NCI-H1105 treated with DMSO at 0.1 percent for 48 hours (cell line): ENCODE results near the gene LMO1.

Experiments used
- DNase-seq: peaks from one replicate; lab custom pipeline; 2025; lab: John Stamatoyannopoulos, UW

The LMO1 gene

DNA sequence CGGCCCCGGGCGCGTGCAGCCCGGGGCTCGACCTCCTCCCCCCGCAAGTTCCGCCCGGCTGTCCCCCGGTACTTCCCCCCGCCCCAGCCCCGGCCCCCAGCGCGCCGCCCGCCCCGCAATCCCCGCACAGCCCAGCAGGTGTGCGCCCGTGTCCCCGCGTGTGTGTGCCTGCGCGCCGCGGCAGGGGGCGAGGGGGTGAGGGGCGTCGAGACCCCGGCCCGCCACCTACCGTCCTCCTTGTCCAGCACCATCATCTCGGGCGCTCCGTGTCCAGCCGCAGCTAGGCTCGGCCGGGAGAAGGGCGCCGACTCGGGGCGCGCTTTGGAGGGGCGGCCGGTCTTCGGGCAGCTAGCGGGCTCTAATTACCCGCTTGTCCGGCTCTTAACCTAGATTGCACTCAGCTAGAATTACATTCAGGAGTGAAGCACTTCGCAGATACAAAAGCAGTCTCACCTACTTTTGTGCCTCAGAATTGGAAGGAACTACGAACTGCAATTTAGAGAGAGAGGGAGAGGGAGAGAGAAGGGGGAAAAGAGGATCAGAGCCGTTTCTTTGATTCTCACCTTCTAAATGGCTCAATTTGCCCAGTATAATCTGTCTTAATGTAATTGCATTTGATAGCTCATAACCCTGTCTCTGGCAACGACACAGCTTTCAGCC lies 439 bp downstream of the LMO1 start:
- DNase-seq, result peak; percentile 75

DNA sequence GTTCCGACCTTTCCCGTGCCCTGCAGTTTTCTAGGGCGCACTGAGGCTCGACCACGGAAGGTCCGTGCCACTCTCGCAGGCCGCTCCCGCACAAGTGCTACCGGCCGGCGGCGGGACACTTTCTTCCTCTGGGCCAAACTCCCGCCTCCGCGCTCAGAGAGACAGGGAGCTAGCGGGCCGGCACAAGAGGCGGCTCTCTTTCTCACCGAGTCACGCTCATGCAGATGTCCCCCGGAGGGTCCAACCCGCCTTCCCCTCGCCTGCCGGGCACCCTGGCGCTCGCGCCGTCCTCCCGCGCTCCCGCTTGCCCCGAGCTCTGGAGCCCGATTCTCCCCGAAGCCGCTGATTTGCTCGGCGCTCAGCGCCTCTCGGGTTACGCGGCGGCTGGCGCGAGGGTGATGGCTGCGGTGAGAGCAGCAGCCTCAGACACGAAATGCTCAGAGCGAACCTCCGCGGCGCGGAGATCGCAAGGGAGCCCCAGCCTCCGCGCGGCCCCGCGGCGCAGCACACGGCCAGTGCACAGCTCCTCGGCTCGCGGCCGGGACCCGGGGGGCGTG lies 1.0 kb downstream of the LMO1 start:
- peak; percentile 55 for DNase-seq

DNA sequence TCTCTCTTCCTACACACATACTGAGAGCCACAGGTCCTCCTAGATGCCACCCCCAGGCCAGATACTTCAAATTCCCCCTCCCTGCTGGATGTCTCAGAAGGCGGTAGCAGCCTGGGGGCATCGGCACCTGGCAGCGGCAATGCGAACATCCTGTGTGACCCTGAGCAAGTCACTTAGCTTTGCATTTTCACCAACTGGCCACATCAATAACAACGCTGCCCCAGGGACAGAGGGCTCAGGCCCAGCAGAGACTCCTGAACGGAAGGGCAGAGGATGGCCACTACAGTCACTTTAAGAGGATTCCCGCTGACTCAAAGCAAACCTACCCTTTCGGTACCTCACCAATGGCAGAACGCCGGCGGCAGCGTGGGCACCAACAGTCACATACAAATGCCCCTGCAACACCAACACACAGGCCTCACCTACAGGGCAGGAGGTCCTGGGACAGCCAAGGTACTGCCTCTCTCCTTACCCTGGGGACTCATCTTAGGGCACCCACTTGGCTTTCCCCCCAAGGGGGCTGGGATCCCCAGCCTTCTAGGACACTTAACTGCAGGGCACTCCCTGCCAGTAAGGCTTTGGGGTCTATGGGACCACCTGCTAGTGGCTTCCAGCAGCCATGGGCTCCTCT lies 1.6 kb downstream of the LMO1 start:
- DNase-seq, result no peak

DNA sequence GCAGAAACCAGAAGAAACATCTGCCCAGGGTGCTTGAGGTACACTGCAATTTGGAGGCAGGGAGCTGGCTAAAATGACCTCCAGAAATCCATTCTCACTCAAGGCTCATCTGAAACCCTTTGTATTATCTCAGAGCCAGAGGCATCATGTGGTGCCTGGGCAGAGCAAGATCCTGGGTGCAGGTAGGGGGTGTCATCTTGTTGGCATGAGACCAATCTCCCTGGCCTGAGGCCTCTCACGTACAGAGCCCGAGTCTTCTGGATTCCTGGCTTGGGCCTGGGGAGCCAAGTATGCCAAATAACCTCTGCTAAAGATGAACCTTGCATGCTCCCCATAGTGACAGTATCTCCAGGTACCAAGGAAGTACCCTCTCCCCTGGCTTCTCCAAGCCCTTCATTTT lies 2.4 kb downstream of the LMO1 start:
- no peak for DNase-seq

DNA sequence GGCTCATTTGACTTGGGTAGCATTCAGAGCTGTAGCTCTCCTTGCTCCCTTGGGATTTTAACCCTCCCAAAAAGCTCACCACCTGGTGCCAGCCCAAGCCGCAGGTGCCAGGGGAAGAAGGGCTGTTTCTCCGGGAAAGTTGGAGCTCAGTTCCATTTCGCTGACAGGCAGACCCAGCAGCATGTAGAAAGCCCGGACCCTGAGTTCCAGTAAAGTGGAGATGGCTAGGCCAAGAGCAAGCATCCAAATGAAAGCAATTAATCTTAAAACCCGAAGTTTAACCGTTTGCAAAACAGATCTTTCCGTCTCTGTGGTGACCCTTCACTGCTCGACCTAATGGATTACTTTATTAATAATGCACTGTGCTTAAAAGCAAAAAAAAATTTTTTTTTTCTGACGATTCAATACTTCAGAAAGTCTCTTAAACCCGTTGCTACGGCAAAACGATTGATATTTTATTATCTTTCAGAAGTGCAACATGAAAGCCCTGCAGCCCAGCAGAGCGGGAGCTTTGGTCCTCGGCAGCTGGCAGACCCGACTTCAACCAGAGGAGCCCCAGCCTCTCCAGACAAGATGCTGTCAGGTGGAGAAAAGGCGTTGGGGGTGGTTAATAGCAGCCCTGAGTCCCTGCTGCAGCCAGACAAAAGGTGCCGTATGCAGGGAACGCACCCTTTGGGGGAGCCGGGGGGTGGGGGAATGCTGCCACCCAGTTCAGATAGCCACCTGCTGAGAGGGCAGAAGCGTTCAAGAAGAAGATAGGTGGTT lies 3.3 kb downstream of the LMO1 start:
- DNase-seq, result no peak

DNA sequence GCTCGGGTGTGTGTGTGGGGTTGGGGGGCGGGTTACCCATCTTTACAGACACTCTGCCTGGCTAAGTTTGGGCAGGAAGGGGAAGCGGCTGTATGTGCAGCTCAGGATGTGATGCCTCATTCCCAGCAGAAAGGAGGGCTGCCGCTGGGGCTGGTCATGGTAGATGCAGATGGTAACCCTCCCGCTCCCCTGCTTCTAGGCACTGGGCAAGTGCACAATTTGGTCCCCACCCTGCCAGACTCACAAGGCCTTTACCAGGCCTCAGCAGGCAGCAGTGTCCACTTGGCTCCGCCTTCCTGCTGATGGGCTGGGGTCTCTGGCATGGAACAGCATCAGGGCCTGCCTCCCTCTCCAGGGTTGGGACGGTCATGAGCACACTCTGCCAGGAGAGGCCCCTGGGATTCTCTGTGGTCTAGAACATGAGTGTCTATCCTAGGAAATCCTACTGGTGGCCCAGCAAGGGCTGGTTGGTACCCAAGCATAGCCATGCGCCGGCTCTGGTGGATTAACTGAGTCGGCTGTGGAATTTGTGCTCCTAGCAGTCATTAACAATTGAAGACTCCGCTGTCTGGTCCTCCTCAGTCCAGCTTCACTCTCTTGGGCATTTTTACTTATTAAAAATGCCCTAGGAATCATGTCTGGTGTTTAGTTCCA lies 4.2 kb downstream of the LMO1 start:
- DNase-seq, result no peak

DNA sequence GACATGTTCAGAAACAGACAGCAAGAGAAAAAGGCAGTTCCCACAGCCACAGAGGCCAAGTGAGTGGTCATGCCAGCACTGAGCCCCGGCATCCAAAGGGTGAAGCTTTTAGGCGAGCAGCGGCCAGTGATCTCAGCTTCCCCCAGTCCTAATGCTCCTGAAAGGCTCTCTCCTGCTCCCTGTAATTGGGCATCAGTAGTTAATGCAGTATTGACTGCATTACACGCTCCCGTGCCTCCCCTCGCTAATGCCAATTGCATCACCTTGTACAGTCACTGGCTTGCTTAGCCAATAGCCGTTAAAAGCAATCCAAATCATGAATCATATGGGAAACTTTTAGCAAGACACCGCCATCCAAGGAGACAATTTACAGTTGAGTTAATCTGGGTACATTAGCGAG lies 4.9 kb downstream of the LMO1 start:
- DNase-seq, result no peak

DNA sequence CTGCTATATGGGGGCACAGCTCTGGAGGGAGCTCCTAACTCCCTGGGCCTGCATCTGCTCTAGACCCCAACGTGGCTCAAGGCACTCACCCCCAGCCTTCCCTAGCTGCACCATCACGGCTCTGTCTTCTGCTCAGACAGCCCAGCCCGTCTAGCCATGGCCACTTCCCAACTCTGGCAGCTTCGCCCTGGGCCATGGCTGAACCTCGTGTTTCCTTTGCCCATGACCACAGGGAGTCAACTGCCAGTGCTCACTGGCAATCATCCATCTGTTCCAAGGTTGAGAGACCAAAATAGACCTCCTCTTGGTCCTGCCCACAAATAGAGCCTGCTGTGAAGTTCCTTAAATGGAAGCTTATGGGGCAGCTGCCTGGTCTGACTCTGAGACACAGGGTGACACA lies 5.4 kb downstream of the LMO1 start:
- DNase-seq, result no peak

DNA sequence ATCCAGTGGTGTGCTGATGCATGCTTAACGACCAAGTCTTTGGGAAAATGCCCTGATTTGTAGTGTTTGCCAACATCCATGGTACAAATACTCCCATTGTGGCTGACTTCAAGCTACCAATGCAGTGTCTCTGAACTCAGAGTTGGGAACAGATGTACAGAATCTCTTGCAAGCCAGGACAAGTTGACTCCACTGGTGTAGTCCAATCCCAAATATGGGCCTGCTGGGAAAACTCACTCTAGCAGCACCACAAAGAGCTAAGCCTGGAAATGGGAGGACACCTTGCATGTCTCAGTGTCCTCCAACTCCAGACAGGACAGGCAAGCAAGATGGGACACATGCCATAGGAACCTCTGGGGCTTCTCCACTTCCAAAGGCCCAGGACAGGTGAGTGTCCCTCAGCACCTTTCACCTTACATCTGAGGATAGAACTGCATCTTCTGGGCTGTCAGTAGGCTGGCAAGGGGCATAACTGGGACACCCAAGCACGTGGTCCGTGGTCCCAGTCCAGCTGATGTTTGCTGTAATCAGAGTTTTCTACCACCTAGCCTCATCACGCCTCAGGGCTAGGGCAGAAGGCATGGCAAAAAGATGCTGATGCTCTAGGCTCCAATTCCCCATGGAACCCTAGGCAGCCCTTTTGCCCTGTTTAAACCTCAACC lies 6.5 kb downstream of the LMO1 start:
- no peak for DNase-seq

DNA sequence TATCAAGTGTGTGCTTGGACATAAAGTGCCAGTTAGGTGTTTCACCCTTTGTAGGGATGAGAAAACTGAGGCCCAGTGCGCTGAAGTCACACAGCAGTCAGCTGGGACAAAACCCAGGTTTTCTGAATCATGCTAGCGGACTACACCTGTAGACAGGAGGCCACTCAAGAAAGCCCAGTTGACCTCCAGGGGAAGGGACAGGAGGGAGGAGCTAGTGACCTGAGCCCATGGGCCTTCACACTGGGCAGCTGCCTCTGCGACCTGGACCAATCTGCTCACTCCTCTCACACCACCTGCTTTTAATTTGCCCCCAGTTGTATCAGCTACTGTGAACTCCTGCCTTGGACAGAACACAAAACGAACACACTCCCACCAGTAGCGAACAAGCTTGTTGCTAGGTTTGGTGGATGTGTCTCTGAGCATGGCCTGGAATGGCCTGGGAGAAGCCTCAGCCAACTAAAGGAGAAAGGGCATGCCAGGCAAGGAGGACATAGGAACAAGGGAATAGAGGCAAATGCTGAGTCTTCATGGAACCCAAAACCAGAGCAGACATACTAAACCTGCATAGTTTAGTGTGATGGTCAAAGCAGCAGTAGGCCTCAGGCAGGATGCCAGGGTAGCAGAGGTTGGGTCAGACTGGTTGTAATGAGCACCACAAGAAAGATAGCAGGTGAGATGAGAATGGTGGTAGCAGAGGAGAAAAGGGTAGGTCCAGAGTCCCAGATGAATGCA lies 7.2 kb downstream of the LMO1 start:
- DNase-seq, result no peak

DNA sequence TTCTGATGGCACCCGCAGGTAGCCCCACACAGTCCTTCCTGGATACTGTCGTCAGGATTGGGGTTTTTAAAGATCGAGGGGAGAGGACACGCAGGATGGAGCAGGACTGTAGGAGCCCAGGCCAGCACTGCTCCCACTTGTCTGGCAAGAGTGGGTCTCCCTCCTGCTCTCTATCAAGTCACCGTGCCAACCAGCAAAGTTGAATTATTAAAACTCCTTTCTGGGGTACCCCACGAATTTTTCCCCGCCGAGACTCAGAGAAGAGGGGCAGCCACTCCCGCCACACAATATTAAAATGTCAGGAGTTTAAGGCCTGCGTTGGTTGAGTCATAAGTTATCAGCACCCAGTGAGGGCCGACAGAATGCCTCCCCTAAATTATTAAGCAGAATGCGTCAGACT lies 10.1 kb downstream of the LMO1 start:
- DNase-seq, result no peak

DNA sequence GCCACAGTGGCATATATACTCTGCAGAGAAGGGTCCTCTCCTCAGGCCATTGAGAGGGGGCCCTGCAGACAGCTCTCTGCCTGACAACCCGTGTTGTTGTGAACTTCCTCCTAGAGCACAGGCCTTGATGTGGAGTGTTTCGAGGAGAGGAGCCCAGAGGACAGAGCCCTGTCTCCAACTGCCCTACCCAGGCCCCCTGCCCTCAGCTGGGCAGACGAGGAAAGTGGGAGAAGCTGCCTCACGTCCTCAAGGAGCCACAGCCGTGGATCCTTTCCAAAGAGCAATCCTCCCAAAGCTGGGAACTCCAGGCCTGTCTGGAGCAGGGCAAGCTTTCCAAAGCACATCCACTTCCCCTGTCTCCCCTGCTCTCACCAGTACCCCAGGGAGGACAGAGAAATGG lies 10.7 kb downstream of the LMO1 start:
- DNase-seq, result no peak

DNA sequence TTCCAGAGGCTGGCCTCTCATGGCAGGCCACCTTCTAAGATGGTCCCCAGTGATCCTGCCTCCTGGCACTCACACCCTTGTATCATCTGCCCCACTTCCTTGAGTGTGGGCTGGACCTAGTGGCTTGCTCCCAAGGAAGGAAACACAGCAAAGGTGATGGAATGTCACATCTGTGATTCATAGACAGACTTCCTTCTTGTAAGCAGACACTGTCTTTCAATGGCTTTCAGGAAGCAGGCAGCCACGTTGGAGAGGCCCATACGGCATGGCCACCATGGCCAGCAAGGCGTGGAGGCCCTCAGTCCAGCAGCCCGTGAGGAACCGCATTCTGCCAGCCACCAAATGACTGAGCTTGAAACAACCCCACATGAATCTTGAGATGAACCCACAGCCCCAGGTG lies 11.3 kb downstream of the LMO1 start:
- no peak for DNase-seq

DNA sequence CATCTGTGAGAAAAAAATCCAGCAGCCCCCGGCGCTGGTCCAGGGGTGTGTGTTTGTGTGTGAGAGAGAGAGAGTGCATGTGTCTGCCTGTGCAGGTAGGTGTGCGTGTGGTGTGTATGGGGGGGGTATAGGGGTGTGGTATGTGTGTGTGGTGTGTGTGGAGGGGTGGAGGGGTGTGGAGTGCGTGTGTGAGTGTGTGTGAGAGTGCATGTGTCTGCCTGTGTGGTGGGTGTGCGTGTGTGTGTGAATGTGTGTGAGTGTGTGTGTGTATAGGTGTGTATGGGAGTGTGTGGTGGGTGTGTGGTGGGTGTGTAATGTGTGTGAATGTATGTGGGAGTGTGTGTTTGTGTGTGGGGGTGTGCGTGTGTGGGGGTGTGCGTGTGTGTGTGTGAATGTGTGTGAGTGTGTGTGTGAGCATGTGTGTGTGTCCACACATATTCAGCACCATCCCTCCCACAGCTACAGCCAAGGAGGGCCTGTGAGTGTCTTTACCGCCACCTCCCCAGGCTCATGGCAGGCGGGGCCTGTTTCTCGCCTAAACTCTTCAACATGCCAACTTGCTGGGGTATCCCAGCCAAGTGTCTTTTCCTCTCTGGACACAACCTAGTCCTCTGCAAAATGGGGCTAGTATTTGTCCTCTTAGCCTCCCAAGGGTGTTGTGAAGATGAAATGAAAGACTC lies 11.9 kb downstream of the LMO1 start:
- DNase-seq, result no peak

DNA sequence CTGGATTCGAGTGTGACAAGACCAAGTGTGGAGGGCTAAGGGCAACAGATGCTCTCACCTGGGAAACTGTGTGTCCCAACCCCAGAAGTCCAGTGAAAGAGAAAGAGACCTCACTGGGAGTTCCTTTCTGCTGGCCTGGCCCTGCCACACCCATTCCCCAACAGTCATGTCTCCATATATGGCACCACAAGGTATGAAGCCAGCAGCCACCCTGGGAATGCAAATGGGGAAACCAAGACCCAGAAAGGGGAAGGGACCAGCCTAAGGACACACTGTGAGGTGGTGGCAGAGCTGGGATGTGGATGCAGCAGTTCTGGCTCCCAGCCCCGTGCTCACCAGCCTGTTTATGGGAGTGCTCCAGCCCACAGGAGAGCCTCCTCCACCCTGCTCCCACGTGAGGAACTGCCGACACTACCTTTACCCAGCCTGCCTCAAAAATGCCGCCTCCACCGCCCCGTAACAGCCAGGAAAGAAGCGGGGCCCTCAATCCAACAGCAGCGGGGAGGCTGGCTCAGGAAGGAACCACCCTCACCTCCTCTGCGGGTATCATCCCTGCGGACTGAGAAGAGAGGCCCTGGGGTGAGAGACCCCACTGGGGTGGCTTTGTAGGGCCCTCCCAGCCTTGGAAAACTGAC lies 12.6 kb downstream of the LMO1 start:
- DNase-seq, result no peak

DNA sequence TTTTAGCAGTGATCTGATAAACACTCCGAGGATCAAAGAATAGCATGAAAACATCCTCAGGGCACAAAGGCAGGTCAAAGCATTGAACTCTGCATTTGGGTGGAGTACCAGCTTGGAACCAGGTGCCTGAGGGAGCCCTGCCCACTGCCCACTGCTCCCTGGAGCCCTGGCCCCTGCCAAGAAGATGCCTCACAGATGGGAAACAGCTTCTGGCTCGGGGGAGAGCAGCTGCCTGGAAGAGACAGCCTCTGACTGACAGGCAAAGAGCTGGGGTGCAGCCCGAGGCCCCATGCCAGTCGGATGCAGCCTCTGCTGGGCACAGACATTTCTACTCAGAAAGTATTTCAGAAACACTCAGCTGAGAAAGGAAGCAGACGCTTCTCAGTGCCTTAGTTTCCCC lies 13.2 kb downstream of the LMO1 start:
- no peak for DNase-seq

DNA sequence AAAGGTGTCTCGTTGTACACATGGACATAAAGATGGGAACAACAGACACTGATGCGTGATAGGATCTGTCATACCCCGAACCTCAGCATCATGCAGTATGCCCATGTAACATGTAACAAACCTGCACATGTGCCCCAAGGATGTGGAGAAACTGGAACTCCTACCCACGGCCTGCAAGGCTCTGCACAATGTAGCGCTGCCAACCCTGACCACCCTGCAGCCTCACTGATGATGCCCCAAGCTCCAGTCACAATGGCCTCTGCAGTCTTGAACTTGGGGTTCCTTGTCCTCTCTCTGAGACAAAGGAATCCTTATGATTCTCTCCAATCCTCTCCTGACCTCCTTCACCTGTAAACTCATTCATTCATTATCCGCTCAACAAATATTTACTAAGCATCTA lies 14.2 kb downstream of the LMO1 start:
- DNase-seq, result no peak

DNA sequence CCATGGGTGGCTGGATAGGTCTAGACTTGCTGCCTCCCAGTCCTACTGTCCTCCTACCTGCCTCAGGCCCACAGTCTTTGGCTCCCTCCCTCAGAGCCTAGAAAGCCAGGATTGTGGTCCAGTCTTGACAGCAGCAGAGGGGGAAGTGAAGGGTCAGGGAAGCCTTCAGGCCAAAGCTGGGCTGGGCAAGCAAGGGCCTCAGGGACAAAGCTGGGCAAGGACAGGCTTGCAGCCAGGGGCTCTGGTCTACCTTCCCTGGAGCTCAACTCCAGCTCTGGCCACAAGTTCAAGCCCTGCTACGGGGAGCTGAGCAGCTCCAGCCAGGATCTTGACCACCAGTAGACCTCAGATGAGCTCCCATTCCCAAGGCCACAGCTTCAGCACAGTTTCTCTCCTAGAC lies 14.9 kb downstream of the LMO1 start:
- DNase-seq, result no peak

DNA sequence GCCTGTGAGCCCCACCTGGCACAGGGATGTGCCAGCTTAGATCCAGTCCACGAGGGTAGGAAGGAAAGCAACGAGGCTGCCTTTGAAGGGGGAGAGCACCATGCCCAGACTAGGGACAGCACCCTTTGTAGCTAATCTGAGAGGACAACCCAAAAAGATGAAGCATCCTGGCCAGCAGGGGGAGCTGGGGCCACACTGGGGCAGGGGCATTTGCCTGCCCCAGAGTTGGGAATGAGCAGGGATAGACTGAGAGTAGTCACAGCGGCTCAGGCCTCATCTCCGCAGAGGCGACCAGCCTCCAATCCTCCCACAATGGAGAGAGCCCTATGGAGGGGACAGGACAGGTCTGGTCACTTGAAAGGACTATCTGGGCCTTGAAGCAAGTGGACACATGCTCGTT lies 16.4 kb downstream of the LMO1 start:
- peak; percentile 6 for DNase-seq

DNA sequence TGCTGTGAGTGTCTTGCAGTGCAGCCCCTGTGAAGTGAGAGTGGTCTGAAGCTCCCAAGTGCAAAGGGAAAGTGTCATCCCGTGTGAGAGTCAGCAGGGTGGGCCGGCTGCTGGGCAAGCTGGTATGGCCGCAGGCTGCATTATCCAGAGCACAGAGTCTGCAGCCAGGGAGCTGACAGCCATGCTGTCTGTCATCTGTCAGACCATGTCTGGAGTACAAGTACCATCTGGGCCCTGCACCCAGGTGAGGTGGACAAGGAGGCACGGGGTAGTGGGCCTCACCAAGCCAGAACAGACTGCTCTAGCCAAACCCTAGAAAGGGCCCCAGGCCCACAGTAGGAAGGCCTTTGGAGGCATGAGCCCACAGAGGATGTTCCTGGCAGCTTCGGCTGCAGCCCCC lies 20.2 kb downstream of the LMO1 start:
- DNase-seq, result no peak
